HG02943 (cell line): ENCODE data around the gene TMEM125.

ENCODE experiments used
- ATAC-seq: cut with Tn5 transposase; IDR thresholded peaks from one replicate; pipeline ENCODE4 v1.9.1; 2021; ENCODE audit warnings: mild to moderate bottlenecking, low read depth, moderate library complexity; ENCODE audit not compliant: unreplicated experiment

The TMEM125 gene

GRCh38 chr1:43269627-43270375 lies at the start of gene TMEM125:
TSS of gene TMEM125 (plus strand) at chr1:43269983. CDS start at chr1:43272723, 2,740 bp downstream.
- ATAC-seq, result no peak

GRCh38 chr1:43220905-43221778 lies 48.6 kb upstream of the TMEM125 start:
- peak; percentile 62 for ATAC-seq

- ATAC-seq, result no peak
These were observed 48.0 kb upstream of the TMEM125 start for GRCh38 chr1:43221797-43222196.

GRCh38 chr1:43222879-43223278 lies 46.9 kb upstream of the TMEM125 start:
- ATAC-seq, result no peak

- no peak for ATAC-seq
These were observed 44.6 kb upstream of the TMEM125 start for GRCh38 chr1:43225168-43225567.

- ATAC-seq, result no peak
These were observed 42.5 kb upstream of the TMEM125 start for GRCh38 chr1:43227143-43227764.

- ATAC-seq, result no peak
These were observed 39.7 kb upstream of the TMEM125 start for GRCh38 chr1:43229826-43230780.

GRCh38 chr1:43232074-43232473 lies 37.7 kb upstream of the TMEM125 start:
- no peak for ATAC-seq

GRCh38 chr1:43232482-43232881 lies 37.3 kb upstream of the TMEM125 start:
- ATAC-seq, result no peak

- no peak for ATAC-seq
These were observed 36.2 kb upstream of the TMEM125 start for GRCh38 chr1:43233631-43234030.

GRCh38 chr1:43234267-43234666 lies 35.5 kb upstream of the TMEM125 start:
- no peak for ATAC-seq

GRCh38 chr1:43235040-43235439 lies 34.7 kb upstream of the TMEM125 start:
- ATAC-seq, result no peak

- ATAC-seq, result no peak
These were observed 34.2 kb upstream of the TMEM125 start for GRCh38 chr1:43235451-43236121.

- ATAC-seq, result no peak
These were observed 32.7 kb upstream of the TMEM125 start for GRCh38 chr1:43237121-43237520.

GRCh38 chr1:43238085-43238484 lies 31.7 kb upstream of the TMEM125 start:
- no peak for ATAC-seq

- ATAC-seq, result peak; percentile 21
These were observed 30.8 kb upstream of the TMEM125 start for GRCh38 chr1:43238991-43239469.

- peak; percentile 63 for ATAC-seq
These were observed 30.3 kb upstream of the TMEM125 start for GRCh38 chr1:43239484-43239883.

GRCh38 chr1:43241413-43241836 lies 28.4 kb upstream of the TMEM125 start:
- no peak for ATAC-seq

GRCh38 chr1:43243299-43243698 lies 26.5 kb upstream of the TMEM125 start:
- ATAC-seq, result no peak
